Measurements from ENCODE around the gene TSPYL6. TPM values are rescaled to one million over a fixed set of nuclear protein-coding genes. Genes with fewer than 3 reads are reported as not detected.
"Not testable (repeated sequence)": the region's sequence is repeated elsewhere in the genome, so short reads cannot be mapped to it uniquely, and the experiment has no call there.

TSPYL6 gene
- not detected for total RNA-seq
- total RNA-seq: 0 reads per million in 2 donors

GRCh38 chr2:54256091-54256694 lies at the start of gene TSPYL6:
TSS of gene TSPYL6 (minus strand) at chr2:54256229. CDS start at chr2:54256151, 78 bp downstream.
- Mint-ChIP-seq H3K4me1 (no peaks in the 10 kb centered on the region), H3K36me3 (ENCODE audit: low read depth) (peaks cover 2% of the 10 kb centered on the region), H3K27ac (no peak within 1 kb of the TSS), H3K4me3 (no peak within 1 kb of the TSS), H3K27me3 (no peaks in the 10 kb centered on the region)
- ATAC-seq (no peak), DNase-seq (no peak)
- no peaks in the 10 kb centered on the region for H3K9me3 ChIP-seq (ENCODE audit: control insufficient read depth, low read length, poor library complexity, severe bottlenecking)

GRCh38 chr2:54303631-54304030 lies 47.6 kb upstream of the TSPYL6 start:
- ATAC-seq: no peak
- no peaks in the 10 kb centered on the region for H3K36me3 Mint-ChIP-seq (ENCODE audit: low read depth)
- DNase-seq: no peak
- no peaks in the 10 kb centered on the region for H3K27me3 Mint-ChIP-seq
- no peaks in the 10 kb centered on the region for H3K4me1 Mint-ChIP-seq
- no peak overlapping the region for H3K4me3 Mint-ChIP-seq
- no peak overlapping the region for H3K27ac Mint-ChIP-seq
- no peaks in the 10 kb centered on the region for H3K9me3 ChIP-seq (ENCODE audit: control insufficient read depth, low read length, poor library complexity, severe bottlenecking)

GRCh38 chr2:54298514-54298913 lies 42.5 kb upstream of the TSPYL6 start:
- Mint-ChIP-seq H3K36me3 (ENCODE audit: low read depth) (no peaks in the 10 kb centered on the region), H3K4me1 (no peaks in the 10 kb centered on the region), H3K27me3 (no peaks in the 10 kb centered on the region), H3K4me3 (no peak overlapping the region), H3K27ac (no peak overlapping the region)
- H3K9me3 ChIP-seq (ENCODE audit: control insufficient read depth, low read length, poor library complexity, severe bottlenecking): no peaks in the 10 kb centered on the region
- ATAC-seq (no peak), DNase-seq (no peak)

- H3K4me3 Mint-ChIP-seq: no peak overlapping the region
- ATAC-seq: no peak
- H3K4me1 Mint-ChIP-seq: no peaks in the 10 kb centered on the region
Measured at GRCh38 chr2:54295911-54296310, 39.9 kb upstream of the TSPYL6 start.

GRCh38 chr2:54294665-54295064 lies 38.6 kb upstream of the TSPYL6 start:
- not testable (repeated sequence) for DNase-seq; H3K9me3 ChIP-seq (ENCODE audit: control insufficient read depth, low read length, poor library complexity, severe bottlenecking); H3K4me1 Mint-ChIP-seq; H3K4me3 Mint-ChIP-seq; H3K27ac Mint-ChIP-seq; ATAC-seq; H3K36me3 Mint-ChIP-seq (ENCODE audit: low read depth); H3K27me3 Mint-ChIP-seq

More at GRCh38 chr2:54295911-54296310, 39.9 kb upstream of the TSPYL6 start:
- Mint-ChIP-seq H3K27me3 (no peaks in the 10 kb centered on the region), H3K36me3 (ENCODE audit: low read depth) (no peaks in the 10 kb centered on the region), H3K27ac (no peak overlapping the region)
- no peak for DNase-seq
- H3K9me3 ChIP-seq (ENCODE audit: control insufficient read depth, low read length, poor library complexity, severe bottlenecking): no peaks in the 10 kb centered on the region

GRCh38 chr2:54290356-54291025 lies 34.5 kb upstream of the TSPYL6 start:
- Mint-ChIP-seq H3K27ac (no peak overlapping the region), H3K36me3 (ENCODE audit: low read depth) (no peaks in the 10 kb centered on the region), H3K4me3 (no peak overlapping the region), H3K27me3 (no peaks in the 10 kb centered on the region), H3K4me1 (no peaks in the 10 kb centered on the region)
- DNase-seq (no peak), ATAC-seq (no peak)
- no peaks in the 10 kb centered on the region for H3K9me3 ChIP-seq (ENCODE audit: control insufficient read depth, low read length, poor library complexity, severe bottlenecking)

GRCh38 chr2:54289917-54290316 lies 33.9 kb upstream of the TSPYL6 start:
- H3K9me3 ChIP-seq (ENCODE audit: control insufficient read depth, low read length, poor library complexity, severe bottlenecking): no peaks in the 10 kb centered on the region
- H3K27me3 Mint-ChIP-seq: no peaks in the 10 kb centered on the region
- no peak for ATAC-seq
- no peak for DNase-seq
- no peaks in the 10 kb centered on the region for H3K4me1 Mint-ChIP-seq
- no peak overlapping the region for H3K27ac Mint-ChIP-seq
- no peak overlapping the region for H3K4me3 Mint-ChIP-seq
- H3K36me3 Mint-ChIP-seq (ENCODE audit: low read depth): no peaks in the 10 kb centered on the region

- ATAC-seq (no peak), DNase-seq (no peak)
- no peak overlapping the region for H3K4me3 Mint-ChIP-seq
- H3K27ac Mint-ChIP-seq: no peak overlapping the region
- no peaks in the 10 kb centered on the region for H3K36me3 Mint-ChIP-seq (ENCODE audit: low read depth)
- no peaks in the 10 kb centered on the region for H3K4me1 Mint-ChIP-seq
- H3K9me3 ChIP-seq (ENCODE audit: control insufficient read depth, low read length, poor library complexity, severe bottlenecking): no peaks in the 10 kb centered on the region
- H3K27me3 Mint-ChIP-seq: no peaks in the 10 kb centered on the region
Measured at GRCh38 chr2:54287532-54287931, 31.5 kb upstream of the TSPYL6 start.

- Mint-ChIP-seq H3K36me3 (ENCODE audit: low read depth) (no peaks in the 10 kb centered on the region), H3K4me3 (no peak overlapping the region), H3K4me1 (no peaks in the 10 kb centered on the region), H3K27me3 (no peaks in the 10 kb centered on the region), H3K27ac (no peak overlapping the region)
- no peaks in the 10 kb centered on the region for H3K9me3 ChIP-seq (ENCODE audit: control insufficient read depth, low read length, poor library complexity, severe bottlenecking)
- no peak for ATAC-seq
- DNase-seq: no peak
Measured at GRCh38 chr2:54285451-54285850, 29.4 kb upstream of the TSPYL6 start.

GRCh38 chr2:54284826-54285225 lies 28.8 kb upstream of the TSPYL6 start:
- no peaks in the 10 kb centered on the region for H3K4me1 Mint-ChIP-seq
- no peak overlapping the region for H3K4me3 Mint-ChIP-seq
- ATAC-seq (no peak), DNase-seq (no peak)
- H3K36me3 Mint-ChIP-seq (ENCODE audit: low read depth): no peaks in the 10 kb centered on the region
- H3K9me3 ChIP-seq (ENCODE audit: control insufficient read depth, low read length, poor library complexity, severe bottlenecking): no peaks in the 10 kb centered on the region
- H3K27ac Mint-ChIP-seq: no peak overlapping the region
- H3K27me3 Mint-ChIP-seq: no peaks in the 10 kb centered on the region

GRCh38 chr2:54279385-54279784 lies 23.4 kb upstream of the TSPYL6 start:
- DNase-seq (no peak), ATAC-seq (no peak)
- H3K36me3 Mint-ChIP-seq (ENCODE audit: low read depth): no peaks in the 10 kb centered on the region
- no peak overlapping the region for H3K27ac Mint-ChIP-seq
- no peaks in the 10 kb centered on the region for H3K9me3 ChIP-seq (ENCODE audit: control insufficient read depth, low read length, poor library complexity, severe bottlenecking)
- H3K4me1 Mint-ChIP-seq: no peaks in the 10 kb centered on the region
- no peak overlapping the region for H3K4me3 Mint-ChIP-seq
- no peaks in the 10 kb centered on the region for H3K27me3 Mint-ChIP-seq

GRCh38 chr2:54275541-54275940 lies 19.5 kb upstream of the TSPYL6 start:
- ATAC-seq: no peak
- no peak overlapping the region for H3K27ac Mint-ChIP-seq
- DNase-seq: no peak
- H3K36me3 Mint-ChIP-seq (ENCODE audit: low read depth): peaks cover 2% of the 10 kb centered on the region
- peaks cover 2% of the 10 kb centered on the region for H3K4me1 Mint-ChIP-seq
- H3K27me3 Mint-ChIP-seq: no peaks in the 10 kb centered on the region
- no peak overlapping the region for H3K4me3 Mint-ChIP-seq
- H3K9me3 ChIP-seq (ENCODE audit: control insufficient read depth, low read length, poor library complexity, severe bottlenecking): no peaks in the 10 kb centered on the region

GRCh38 chr2:54274781-54275242 lies 18.8 kb upstream of the TSPYL6 start:
- H3K27ac Mint-ChIP-seq: no peak overlapping the region
- H3K27me3 Mint-ChIP-seq: no peaks in the 10 kb centered on the region
- no peaks in the 10 kb centered on the region for H3K9me3 ChIP-seq (ENCODE audit: control insufficient read depth, low read length, poor library complexity, severe bottlenecking)
- DNase-seq (no peak), ATAC-seq (no peak)
- H3K36me3 Mint-ChIP-seq (ENCODE audit: low read depth): peaks cover 2% of the 10 kb centered on the region
- peaks cover 2% of the 10 kb centered on the region for H3K4me1 Mint-ChIP-seq
- H3K4me3 Mint-ChIP-seq: no peak overlapping the region

All from T-helper 17 cell (primary cell).